GM23338 (cell line): ENCODE measurements around the gene STPG2. TPM values are rescaled to one million over a fixed set of nuclear protein-coding genes. Genes with fewer than 3 reads are reported as not detected.

Source experiments
- ATAC-seq: fragments of 200-7000 bp; cut with Tn5 transposase; 3 replicates; pipeline ENCODE4 v1.9.1; 2020
- DNase-seq: peaks from one replicate; pipeline ENCODE4 v3.0.0-alpha.2; 2015; ENCODE audit warnings: low spot score
- H2AFZ ChIP-seq: fragments of 200-600 bp; sonication (generic); 2 replicates; pipeline ENCODE4 v1.8.0; 2016; ENCODE audit warnings: antibody characterized with exemption, mild to moderate bottlenecking, moderate library complexity
- H3F3A ChIP-seq: fragments of 200-600 bp; sonication (generic); replicated peaks from 2 replicates; pipeline ENCODE4 v1.8.0; 2017; ENCODE audit warnings: antibody characterized with exemption, mixed run types, low read depth
- H3K27ac ChIP-seq: fragments of 200-600 bp; sonication (generic); 2 replicates; pipeline ENCODE4 v1.6.1; 2016; ENCODE audit warnings: low read depth
- H3K27me3 ChIP-seq: fragments of 200-600 bp; sonication (generic); 2 replicates; pipeline ENCODE4 v1.8.0; 2016; ENCODE audit warnings: mild to moderate bottlenecking, mixed run types, moderate library complexity; ENCODE audit not compliant: insufficient read depth
- H3K36me3 ChIP-seq: fragments of 200-600 bp; sonication (generic); 2 replicates; pipeline ENCODE4 v1.8.0; 2016; ENCODE audit warnings: mild to moderate bottlenecking; ENCODE audit not compliant: insufficient read depth
- H3K4me1 ChIP-seq: fragments of 200-600 bp; sonication (generic); 2 replicates; pipeline ENCODE4 v1.8.0; 2016; ENCODE audit warnings: mild to moderate bottlenecking, moderate library complexity; ENCODE audit not compliant: insufficient read depth
- H3K4me2 ChIP-seq: fragments of 200-600 bp; sonication (generic); 2 replicates; pipeline ENCODE4 v1.7.1; 2017; ENCODE audit warnings: mixed run types
- H3K4me3 ChIP-seq: fragments of 200-600 bp; sonication (generic); 2 replicates; pipeline ENCODE4 v1.6.1; 2016; ENCODE audit warnings: mixed run types
- H3K79me2 ChIP-seq: fragments of 200-600 bp; sonication (generic); replicated peaks from 2 replicates; pipeline ENCODE4 v1.8.0; 2017; ENCODE audit warnings: mild to moderate bottlenecking; ENCODE audit not compliant: insufficient read depth
- H3K9me2 ChIP-seq: fragments of 200-600 bp; sonication (generic); 2 replicates; pipeline ENCODE4 v1.8.0; 2017; ENCODE audit not compliant: insufficient read depth
- H4K20me1 ChIP-seq: fragments of 200-600 bp; sonication (generic); replicated peaks from 2 replicates; pipeline ENCODE4 v1.8.0; 2017; ENCODE audit warnings: mild to moderate bottlenecking; ENCODE audit not compliant: insufficient read depth
- H3K27ac Mint-ChIP-seq: 2 replicates; pipeline ENCODE4 v1.8.0; 2020; ENCODE audit warnings: inconsistent platforms, mild to moderate bottlenecking, moderate library complexity, mixed read lengths
- H3K27me3 Mint-ChIP-seq: 3 replicates; pipeline ENCODE4 v1.8.0; 2022; ENCODE audit warnings: low read depth, mild to moderate bottlenecking, moderate library complexity, mixed read lengths, inconsistent platforms; ENCODE audit not compliant: insufficient read depth, poor library complexity
- H3K36me3 Mint-ChIP-seq: 3 replicates; pipeline ENCODE4 v1.8.0; 2021; ENCODE audit warnings: low read depth, mild to moderate bottlenecking, inconsistent platforms, moderate library complexity, mixed read lengths
- H3K4me1 Mint-ChIP-seq: 3 replicates; pipeline ENCODE4 v1.8.0; 2020; ENCODE audit warnings: mild to moderate bottlenecking, inconsistent platforms, mixed read lengths
- H3K4me3 Mint-ChIP-seq: 3 replicates; pipeline ENCODE4 v1.8.0; 2021; ENCODE audit warnings: moderate library complexity, mild to moderate bottlenecking, inconsistent platforms, mixed read lengths
- H3K9me3 Mint-ChIP-seq: 3 replicates; pipeline ENCODE4 v1.8.0; 2020; ENCODE audit warnings: moderate library complexity, mild to moderate bottlenecking, inconsistent platforms, mixed read lengths
- CREB1 ChIP-seq: fragments of 250-450 bp; sonication (Bioruptor Pico); IDR thresholded peaks from 2 replicates; pipeline ENCODE4 v1.5.0; 2020; ENCODE audit warnings: low read depth, mild to moderate bottlenecking, moderate library complexity
- CTCF ChIP-seq, 2 experiments: fragments of 200-600 bp in 1 of 2; sonication (generic) in 1 of 2; conservative IDR thresholded peaks; 2 replicates each; pipeline versions ENCODE4 v1.5.1 to v1.6.1; 2016 to 2017; ENCODE audit warnings: antibody characterized with exemption in 2 of 2, low read depth in 2 of 2, mild to moderate bottlenecking in 2 of 2, moderate library complexity in 1 of 2
- EZH2phosphoT487 ChIP-seq: fragments of 200-600 bp; sonication (generic); IDR thresholded peaks from one replicate; pipeline ENCODE4 v1.8.1; 2018; ENCODE audit warnings: antibody characterized with exemption; ENCODE audit not compliant: unreplicated experiment
- NANOG ChIP-seq: IDR thresholded peaks from 2 replicates; pipeline ENCODE4 v1.6.1; 2016; ENCODE audit warnings: antibody characterized with exemption, borderline replicate concordance
- POLR2AphosphoS5 ChIP-seq: IDR thresholded peaks from 2 replicates; pipeline ENCODE4 v1.6.1; 2016; ENCODE audit warnings: antibody characterized with exemption, low read depth
- REST ChIP-seq: IDR thresholded peaks from one replicate; pipeline ENCODE4 v1.6.1; 2018; ENCODE audit warnings: antibody characterized with exemption; ENCODE audit not compliant: unreplicated experiment
- STAT1 ChIP-seq: IDR thresholded peaks from one replicate; pipeline ENCODE4 v1.6.1; 2016; ENCODE audit warnings: antibody characterized with exemption; ENCODE audit not compliant: unreplicated experiment
- ZNF114 ChIP-seq: fragments of 250-450 bp; sonication (Bioruptor Pico); IDR thresholded peaks from 2 replicates; pipeline ENCODE4 v1.5.0; 2020; ENCODE audit warnings: mild to moderate bottlenecking, moderate library complexity
- ZNF331 ChIP-seq: fragments of 250-450 bp; sonication (Bioruptor Pico); IDR thresholded peaks from 2 replicates; pipeline ENCODE4 v1.5.0; 2020; ENCODE audit warnings: low read depth, mild to moderate bottlenecking, moderate library complexity
- polyA plus RNA-seq: library from polyadenylated mRNA; unstranded; fragments of >200 nt; fragmentation: Nextera tagmentation; extraction: Ambion mirVana; gene quantifications from 2 replicates; pipeline ENCODE4 v1.2.1, GENCODE V29; 2016
- total RNA-seq: library from RNA; depleted of rRNA; stranded (reverse); fragments of >200 nt; shearing (Covaris generic); gene quantifications from 2 replicates; pipeline ENCODE4 v1.2.3, GENCODE V29; 2014
- TF ChIP-seq, protein P1 (sequence below): IDR thresholded peaks from 2 replicates; pipeline ENCODE4 v1.6.1; 2016; ENCODE audit warnings: antibody characterized with exemption

Gene STPG2
- total and polyA plus RNA-seq, 2 experiments from 2014 or later: 0.17 to 0.32 TPM

DNA sequence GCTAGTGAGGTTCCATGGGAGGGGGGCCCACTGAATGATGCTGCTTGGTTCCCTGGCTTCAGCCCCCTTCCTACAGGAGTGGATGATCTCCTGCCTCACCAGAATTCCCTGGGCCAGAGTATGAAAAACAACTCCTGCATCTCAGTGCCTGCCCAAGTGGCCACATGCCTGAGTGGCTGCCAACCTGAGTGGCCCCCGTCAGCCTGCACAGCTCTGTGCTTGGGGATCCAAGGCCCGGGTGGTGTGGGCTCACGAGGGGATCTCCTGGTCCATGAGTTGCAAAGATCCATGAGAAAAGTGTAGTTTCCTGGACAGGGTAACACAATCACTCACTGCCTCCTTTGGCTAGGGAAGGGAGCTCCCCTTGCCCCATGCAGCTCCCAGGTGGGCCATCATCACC, 17.1 kb downstream of the STPG2 start:
- Histone ChIP-seq H3K4me1 (no peaks in the 10 kb centered on the region), H3K4me2 (no peak overlapping the region), H3K79me2 (no peaks in the 10 kb centered on the region), H3K9me2 (0 out of 2 replicates have a peak, but pooled peaks cover 4% of the 10 kb centered on the region), H3K36me3 (no peaks in the 10 kb centered on the region), H3K27me3 (no peaks in the 10 kb centered on the region), H3K4me3 (no peak overlapping the region), H3K27ac (no peak overlapping the region), H2AFZ (no peak overlapping the region), H4K20me1 (no peaks in the 10 kb centered on the region), H3F3A (no peaks in the 10 kb centered on the region)
- DNase-seq (no peak), ATAC-seq (no peak)
- H3K27ac Mint-ChIP-seq: no peak overlapping the region
- no peak for TF ChIP-seq ZNF114 (CRISPR knock-in tag)
- no peak for TF ChIP-seq NANOG
- H3K4me3 Mint-ChIP-seq: no peak overlapping the region
- H3K36me3 Mint-ChIP-seq: no peaks in the 10 kb centered on the region
- H3K27me3 Mint-ChIP-seq: no peaks in the 10 kb centered on the region
- no peaks in the 10 kb centered on the region for H3K4me1 Mint-ChIP-seq
- H3K9me3 Mint-ChIP-seq: peaks cover 3% of the 10 kb centered on the region; the same call in 2 of the 3 replicates

DNA sequence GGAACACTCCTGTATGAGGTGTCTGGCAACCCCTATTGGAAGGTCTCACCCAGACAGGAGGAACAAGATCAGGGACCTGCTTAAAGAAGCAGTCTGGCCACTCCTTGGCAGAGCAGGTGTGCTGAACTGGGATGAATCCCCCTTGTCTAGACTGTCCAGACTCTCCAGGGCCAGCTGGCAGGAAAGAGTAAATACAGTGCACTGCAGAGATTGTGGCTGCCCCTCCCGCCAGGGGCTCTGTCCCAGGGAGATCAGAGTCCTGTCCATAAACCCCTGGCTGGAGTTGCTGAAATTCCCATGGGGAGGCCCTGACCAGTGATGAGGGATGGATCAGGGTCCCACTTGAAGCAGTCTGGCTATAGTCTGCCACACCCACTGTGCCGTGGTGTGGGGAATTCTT, 17.7 kb downstream of the STPG2 start:
- Mint-ChIP-seq H3K4me3 (no peak overlapping the region), H3K27me3 (no peaks in the 10 kb centered on the region), H3K36me3 (no peaks in the 10 kb centered on the region), H3K4me1 (no peaks in the 10 kb centered on the region), H3K27ac (no peak overlapping the region), H3K9me3 (peaks cover 3% of the 10 kb centered on the region; the same call in 2 of the 3 replicates)
- Histone ChIP-seq H3K4me3 (no peak overlapping the region), H3K36me3 (no peaks in the 10 kb centered on the region), H4K20me1 (no peaks in the 10 kb centered on the region), H3F3A (no peaks in the 10 kb centered on the region), H3K79me2 (no peaks in the 10 kb centered on the region), H3K4me1 (no peaks in the 10 kb centered on the region), H2AFZ (no peak overlapping the region), H3K27ac (no peak overlapping the region), H3K9me2 (0 out of 2 replicates have a peak, but pooled peaks cover 4% of the 10 kb centered on the region), H3K27me3 (no peaks in the 10 kb centered on the region), H3K4me2 (no peak overlapping the region)
- TF ChIP-seq REST (no peak), ZNF331 (CRISPR knock-in tag) (no peak), STAT1 (no peak), NANOG (no peak), CREB1 (CRISPR knock-in tag) (no peak), EZH2phosphoT487 (no peak)
- ATAC-seq (no peak), DNase-seq (no peak)

- Mint-ChIP-seq H3K4me3 (no peak overlapping the region), H3K9me3 (peaks cover 14% of the 10 kb centered on the region; the same call in 2 of the 3 replicates), H3K36me3 (peaks cover 7% of the 10 kb centered on the region), H3K4me1 (peaks cover 13% of the 10 kb centered on the region), H3K27ac (no peak overlapping the region), H3K27me3 (peaks cover 2% of the 10 kb centered on the region)
- no peaks in the 10 kb centered on the region for H3F3A ChIP-seq
- no peak overlapping the region for H2AFZ ChIP-seq
- no peak for ATAC-seq
- peaks cover 11% of the 10 kb centered on the region for H3K4me1 ChIP-seq
- H3K9me2 ChIP-seq: no peaks in the 10 kb centered on the region
- no peak overlapping the region for H3K27ac ChIP-seq
- no peak overlapping the region for H3K4me2 ChIP-seq
- H3K27me3 ChIP-seq: no peaks in the 10 kb centered on the region
- DNase-seq: no peak
- H3K36me3 ChIP-seq: no peaks in the 10 kb centered on the region
- H3K79me2 ChIP-seq: no peaks in the 10 kb centered on the region
- no peak overlapping the region for H3K4me3 ChIP-seq
- no peaks in the 10 kb centered on the region for H4K20me1 ChIP-seq
- TF ChIP-seq ZNF331 (CRISPR knock-in tag) (no peak), POLR2AphosphoS5 (no peak), CTCF (conservative IDR thresholded peaks at IDR 0.05; ENCODE audit: low read depth in 2 of 2) (no peak), ZNF114 (CRISPR knock-in tag) (no peak), EZH2phosphoT487 (no peak)
- TF ChIP-seq, protein P1, sequence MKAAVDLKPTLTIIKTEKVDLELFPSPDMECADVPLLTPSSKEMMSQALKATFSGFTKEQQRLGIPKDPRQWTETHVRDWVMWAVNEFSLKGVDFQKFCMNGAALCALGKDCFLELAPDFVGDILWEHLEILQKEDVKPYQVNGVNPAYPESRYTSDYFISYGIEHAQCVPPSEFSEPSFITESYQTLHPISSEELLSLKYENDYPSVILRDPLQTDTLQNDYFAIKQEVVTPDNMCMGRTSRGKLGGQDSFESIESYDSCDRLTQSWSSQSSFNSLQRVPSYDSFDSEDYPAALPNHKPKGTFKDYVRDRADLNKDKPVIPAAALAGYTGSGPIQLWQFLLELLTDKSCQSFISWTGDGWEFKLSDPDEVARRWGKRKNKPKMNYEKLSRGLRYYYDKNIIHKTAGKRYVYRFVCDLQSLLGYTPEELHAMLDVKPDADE: no peak
Observed at GRCh38 chr4:98117363-98117762, 25.9 kb downstream of the STPG2 start.
